ENCODE data around the gene SMYD3. TPM values are rescaled to one million over a fixed set of nuclear protein-coding genes. Genes with fewer than 3 reads are reported as not detected.

SMYD3 gene
- total and polyA plus RNA-seq, 2 donors (not counting 1 experiment from before 2014, with no cell fraction given), result 9.7 to 37.2 TPM

DNA sequence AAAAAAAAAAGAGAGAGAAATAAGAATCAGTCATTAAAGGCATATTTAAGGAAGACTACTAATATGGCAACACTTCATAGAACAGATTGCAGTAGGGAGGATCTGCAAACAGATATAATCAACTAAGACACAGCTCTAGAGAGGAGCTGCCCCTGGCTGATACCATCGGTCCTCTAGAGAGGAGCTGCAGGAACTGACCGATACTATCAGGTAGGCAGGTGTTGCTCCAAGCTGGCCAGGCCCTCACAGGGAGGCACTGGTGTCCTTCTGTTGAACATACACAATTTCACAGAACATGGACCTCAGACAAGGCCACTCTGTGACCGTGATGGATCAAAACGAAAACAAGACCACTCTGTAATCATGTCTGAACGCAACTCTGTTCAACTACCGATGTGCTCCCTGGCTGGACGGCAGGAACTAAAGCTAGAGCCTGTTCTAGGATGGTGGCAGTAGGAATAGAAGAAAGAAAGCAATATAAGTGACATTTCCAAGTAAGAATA lies 15.5 kb downstream of the SMYD3 start:
- Histone ChIP-seq H3K4me2 (replicated peaks; ENCODE audit: low read depth, low read length, poor library complexity, severe bottlenecking) (no peak overlapping the region), H3K9ac (ENCODE audit: low read length) (no peak overlapping the region), H4K20me1 (ENCODE audit: control insufficient read depth, insufficient read depth, low read length, poor library complexity, severe bottlenecking) (no peaks in the 10 kb centered on the region), H3K9me3 (ENCODE audit: control extremely low read depth in 1 of 3, control insufficient read depth in 2 of 3, insufficient read depth in 1 of 3, low read length in 2 of 3) (no peaks in the 10 kb centered on the region), H2AFZ (ENCODE audit: insufficient read depth, low read depth, low read length, poor library complexity, severe bottlenecking) (no peak overlapping the region), H3K4me3 (ENCODE audit: control extremely low read depth in 1 of 5, extremely low read depth in 1 of 5, insufficient read depth in 1 of 5, low read depth in 2 of 5, low read length in 4 of 5) (no peak overlapping the region), H3K4me1 (ENCODE audit: control insufficient read depth in 2 of 2, insufficient read depth in 2 of 2, low read length in 2 of 2) (no peaks in the 10 kb centered on the region), H3K36me3 (replicated peaks in 1 of 2; ENCODE audit: control extremely low read depth in 1 of 2, control insufficient read depth in 1 of 2, extremely low read depth in 1 of 2, insufficient read depth in 2 of 2, low read length in 1 of 2) (no peaks in the 10 kb centered on the region), H3K79me2 (ENCODE audit: control insufficient read depth, insufficient read depth, low read length) (peaks cover 24% of the 10 kb centered on the region), H3K27me3 (replicated peaks in 1 of 4; ENCODE audit: control extremely low read depth in 1 of 4, control insufficient read depth in 3 of 4, insufficient read depth in 4 of 4, low read length in 3 of 4) (no peaks in the 10 kb centered on the region), H3K27ac (ENCODE audit: low read length in 2 of 2) (no peak overlapping the region)
- Mint-ChIP-seq H3K27me3 (no peaks in the 10 kb centered on the region), H3K9me3 (ENCODE audit: insufficient read depth) (no peaks in the 10 kb centered on the region), H3K27ac (no peak overlapping the region), H3K4me1 (no peaks in the 10 kb centered on the region), H3K4me3 (no peak overlapping the region)
- 96% methylated on average over 2 of the region's 7 CpGs for WGBS (ENCODE audit: insufficient coverage)
- ATAC-seq (ENCODE audit: low read depth) (no peak), DNase-seq (no peak)
- ChIA-PET CTCF (interaction anchor here (0.7 to 1.1 kb wide), 4 partner anchors 38 to 1339 kb away, joined by 3 to 4 read pairs (median 3); no protein-coding TSS in a partner anchor), POLR2A (no interaction called here)
- intact Hi-C loops (cut with micrococcal nuclease), result loop anchor here (1.0 kb wide), 1 partner anchor 1338 kb away; no protein-coding TSS in a partner anchor
- TF ChIP-seq, protein P1, sequence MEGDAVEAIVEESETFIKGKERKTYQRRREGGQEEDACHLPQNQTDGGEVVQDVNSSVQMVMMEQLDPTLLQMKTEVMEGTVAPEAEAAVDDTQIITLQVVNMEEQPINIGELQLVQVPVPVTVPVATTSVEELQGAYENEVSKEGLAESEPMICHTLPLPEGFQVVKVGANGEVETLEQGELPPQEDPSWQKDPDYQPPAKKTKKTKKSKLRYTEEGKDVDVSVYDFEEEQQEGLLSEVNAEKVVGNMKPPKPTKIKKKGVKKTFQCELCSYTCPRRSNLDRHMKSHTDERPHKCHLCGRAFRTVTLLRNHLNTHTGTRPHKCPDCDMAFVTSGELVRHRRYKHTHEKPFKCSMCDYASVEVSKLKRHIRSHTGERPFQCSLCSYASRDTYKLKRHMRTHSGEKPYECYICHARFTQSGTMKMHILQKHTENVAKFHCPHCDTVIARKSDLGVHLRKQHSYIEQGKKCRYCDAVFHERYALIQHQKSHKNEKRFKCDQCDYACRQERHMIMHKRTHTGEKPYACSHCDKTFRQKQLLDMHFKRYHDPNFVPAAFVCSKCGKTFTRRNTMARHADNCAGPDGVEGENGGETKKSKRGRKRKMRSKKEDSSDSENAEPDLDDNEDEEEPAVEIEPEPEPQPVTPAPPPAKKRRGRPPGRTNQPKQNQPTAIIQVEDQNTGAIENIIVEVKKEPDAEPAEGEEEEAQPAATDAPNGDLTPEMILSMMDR (IDR thresholded peaks at IDR 0.05), result no peak
- no peak for TF ChIP-seq EZH2 (IDR thresholded peaks at IDR 0.05; ENCODE audit: borderline replicate concordance, insufficient read depth, low read depth, low read length, poor library complexity, severe bottlenecking)

- no peaks in the 10 kb centered on the region for H4K20me1 ChIP-seq (ENCODE audit: control insufficient read depth, insufficient read depth, low read length, poor library complexity, severe bottlenecking)
- peaks cover 4% of the 10 kb centered on the region for H3K4me1 Mint-ChIP-seq
- H3K4me2 ChIP-seq (replicated peaks; ENCODE audit: low read depth, low read length, poor library complexity, severe bottlenecking), result no peak overlapping the region
- H3K27me3 ChIP-seq (replicated peaks in 1 of 4; ENCODE audit: control extremely low read depth in 1 of 4, control insufficient read depth in 3 of 4, insufficient read depth in 4 of 4, low read length in 3 of 4), result no peaks in the 10 kb centered on the region
- CTCF ChIA-PET, result interaction anchor here (2.8 kb wide), 1 partner anchor 10 kb away, joined by 11 read pairs; no protein-coding TSS in a partner anchor
- POLR2A ChIA-PET, result no interaction called here
- no peak for DNase-seq
- H3K79me2 ChIP-seq (ENCODE audit: control insufficient read depth, insufficient read depth, low read length), result peaks cover 13% of the 10 kb centered on the region
- intact Hi-C loops (cut with micrococcal nuclease), result no loop called here
- H3K4me1 ChIP-seq (ENCODE audit: control insufficient read depth in 2 of 2, insufficient read depth in 2 of 2, low read length in 2 of 2), result peaks cover 0 to 2% of the 10 kb centered on the region in 2 donors
- no peaks in the 10 kb centered on the region for H3K27me3 Mint-ChIP-seq
- no peak overlapping the region for H3K4me3 Mint-ChIP-seq
- H3K9me3 Mint-ChIP-seq (ENCODE audit: insufficient read depth), result no peaks in the 10 kb centered on the region
- no peak overlapping the region for H2AFZ ChIP-seq (ENCODE audit: insufficient read depth, low read depth, low read length, poor library complexity, severe bottlenecking)
- no peaks in the 10 kb centered on the region for H3K36me3 ChIP-seq (replicated peaks in 1 of 2; ENCODE audit: control extremely low read depth in 1 of 2, control insufficient read depth in 1 of 2, extremely low read depth in 1 of 2, insufficient read depth in 2 of 2, low read length in 1 of 2)
- H3K9ac ChIP-seq (ENCODE audit: low read length), result no peak overlapping the region
- H3K27ac ChIP-seq (ENCODE audit: low read length in 2 of 2), result no peak overlapping the region
- no peak for TF ChIP-seq EZH2 (IDR thresholded peaks at IDR 0.05; ENCODE audit: borderline replicate concordance, insufficient read depth, low read depth, low read length, poor library complexity, severe bottlenecking)
- TF ChIP-seq, protein P1 (IDR thresholded peaks at IDR 0.05), result no peak
- no peak overlapping the region for H3K27ac Mint-ChIP-seq
- no peaks in the 10 kb centered on the region for H3K9me3 ChIP-seq (ENCODE audit: control extremely low read depth in 1 of 3, control insufficient read depth in 2 of 3, insufficient read depth in 1 of 3, low read length in 2 of 3)
- no peak overlapping the region for H3K4me3 ChIP-seq (ENCODE audit: control extremely low read depth in 1 of 5, extremely low read depth in 1 of 5, insufficient read depth in 1 of 5, low read depth in 2 of 5, low read length in 4 of 5)
- no peak for ATAC-seq (ENCODE audit: low read depth)
- 100% methylated on average over 2 of the region's 6 CpGs for WGBS (ENCODE audit: insufficient coverage)
Observed at GRCh38 chr1:246488674-246489073, 18.4 kb downstream of the SMYD3 start.
